NT2/D1 (cell line): ENCODE data around the gene CFAP107.
A peak's percentile ranks its signal among the peaks of the same experiment; 100 is the strongest.
"Not testable (repeated sequence)": the region's sequence is repeated elsewhere in the genome, so short reads cannot be mapped to it uniquely, and the experiment has no call there.

ENCODE experiments used
- DNase-seq: peaks from one replicate; pipeline ENCODE4 v3.0.0-alpha.2; 2011; ENCODE audit warnings: low read depth, low spot score
- H3K27me3 ChIP-seq: 2 replicates; pipeline ENCODE4 v1.6.0; 2011; ENCODE audit warnings: mild to moderate bottlenecking; ENCODE audit not compliant: insufficient read length, insufficient read depth
- H3K36me3 ChIP-seq: 2 replicates; pipeline ENCODE4 v1.6.1; 2011; ENCODE audit warnings: mild to moderate bottlenecking, low read length, mixed read lengths; ENCODE audit not compliant: insufficient read depth, insufficient read length
- H3K4me1 ChIP-seq: 2 replicates; pipeline ENCODE4 v1.5.1; 2011; ENCODE audit not compliant: insufficient read depth, insufficient read length
- H3K4me3 ChIP-seq: 2 replicates; pipeline ENCODE4 v1.5.1; 2011; ENCODE audit warnings: low read depth; ENCODE audit not compliant: insufficient read length
- H3K9ac ChIP-seq: 2 replicates; pipeline ENCODE4 v1.6.0; 2011; ENCODE audit warnings: low read depth; ENCODE audit not compliant: insufficient read length
- H3K9me3 ChIP-seq: 2 replicates; pipeline ENCODE4 v1.5.1; 2011; ENCODE audit warnings: mild to moderate bottlenecking, low read length; ENCODE audit not compliant: insufficient read depth
- SUZ12 ChIP-seq: IDR thresholded peaks from 2 replicates; pipeline ENCODE4 v1.6.1; 2011; ENCODE audit not compliant: insufficient read length, insufficient read depth; ENCODE audit errors: extremely low read depth
- YY1 ChIP-seq: IDR thresholded peaks from 2 replicates; pipeline ENCODE4 v1.6.1; 2011; ENCODE audit not compliant: insufficient read length, insufficient read depth
- ZNF274 ChIP-seq: IDR thresholded peaks from 2 replicates; pipeline ENCODE4 v1.6.1; 2011; ENCODE audit warnings: mild to moderate bottlenecking, low read depth, low read length

CFAP107 gene

DNA sequence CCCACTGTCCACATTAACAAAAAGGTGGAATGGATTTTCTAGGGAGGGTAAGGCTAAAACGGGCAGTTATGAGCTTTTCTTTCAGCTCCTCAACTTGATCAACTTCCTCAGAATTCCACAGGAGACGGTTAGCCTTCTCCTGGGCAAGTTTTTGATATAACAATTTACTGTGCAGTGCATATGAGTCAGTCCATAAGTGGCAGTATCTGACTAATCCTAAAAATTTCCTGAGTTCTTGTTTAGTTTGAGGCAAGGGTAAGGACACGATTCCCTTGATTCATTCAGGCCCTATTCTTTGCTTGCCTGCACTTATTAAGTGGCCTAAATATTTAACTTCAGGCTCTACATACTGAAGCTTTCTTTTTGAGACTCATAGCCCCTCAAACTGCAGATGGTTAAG lies 36.3 kb upstream of the CFAP107 start:
- H3K9me3 ChIP-seq = peaks cover 16% of the 10 kb centered on the region; the same call in 1 of the 2 replicates
- TF ChIP-seq SUZ12 = no peak
- no peak for TF ChIP-seq YY1
- no peak for TF ChIP-seq ZNF274
- no peak overlapping the region for H3K4me3 ChIP-seq
- DNase-seq = no peak
- no peak overlapping the region for H3K9ac ChIP-seq
- no peaks in the 10 kb centered on the region for H3K27me3 ChIP-seq
- no peaks in the 10 kb centered on the region for H3K36me3 ChIP-seq
- H3K4me1 ChIP-seq = no peaks in the 10 kb centered on the region

DNA sequence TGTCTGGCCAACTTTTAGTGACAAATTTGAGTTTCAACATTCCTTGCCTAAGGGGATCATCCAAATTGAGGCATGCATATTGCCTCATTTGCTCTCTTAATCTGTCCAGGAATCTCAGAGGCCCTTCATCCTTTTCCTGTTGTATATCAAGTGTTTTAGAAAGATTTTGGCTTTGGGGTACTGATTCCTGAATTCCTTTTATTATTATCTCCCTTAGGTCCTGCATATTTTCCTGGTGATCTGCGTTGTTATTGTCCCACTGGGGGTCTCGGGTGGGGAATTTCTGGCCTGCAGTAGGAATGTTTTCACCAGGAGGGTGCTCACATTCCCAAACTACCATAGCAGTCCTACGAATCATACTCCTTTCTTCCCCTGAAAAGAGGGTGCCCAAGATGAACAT lies 34.5 kb upstream of the CFAP107 start:
- TF ChIP-seq SUZ12 (no peak), ZNF274 (no peak), YY1 (no peak)
- H3K27me3 ChIP-seq = no peaks in the 10 kb centered on the region
- H3K9ac ChIP-seq = no peak overlapping the region
- peaks cover 9% of the 10 kb centered on the region; the same call in 1 of the 2 replicates for H3K9me3 ChIP-seq
- no peak overlapping the region for H3K4me3 ChIP-seq
- no peak for DNase-seq
- no peaks in the 10 kb centered on the region for H3K36me3 ChIP-seq
- H3K4me1 ChIP-seq = peaks cover 1% of the 10 kb centered on the region

DNA sequence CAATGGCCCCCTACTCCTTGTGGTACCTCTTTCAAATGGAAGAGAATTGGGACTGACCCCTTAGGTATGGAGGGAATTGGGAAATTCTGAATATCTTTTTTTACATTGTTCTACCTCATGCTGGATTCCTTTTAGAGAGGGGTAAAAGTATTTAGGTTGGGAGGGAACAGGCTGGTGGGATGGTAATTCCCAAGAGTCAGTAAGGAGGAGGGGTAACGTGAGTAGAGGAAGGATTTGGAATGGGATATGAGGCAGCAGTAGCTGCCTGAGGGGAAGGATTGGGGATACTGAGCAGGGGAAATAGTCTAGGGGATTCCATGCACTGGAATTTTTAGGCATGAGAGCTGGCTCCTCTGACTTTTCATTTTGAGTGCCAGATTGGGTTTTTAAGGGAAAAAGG lies 33.9 kb upstream of the CFAP107 start:
- peaks cover 1% of the 10 kb centered on the region for H3K4me1 ChIP-seq
- no peak overlapping the region for H3K9ac ChIP-seq
- H3K4me3 ChIP-seq = no peak overlapping the region
- no peak for TF ChIP-seq ZNF274
- TF ChIP-seq YY1 = no peak
- TF ChIP-seq SUZ12 = no peak
- no peaks in the 10 kb centered on the region for H3K36me3 ChIP-seq
- no peaks in the 10 kb centered on the region for H3K27me3 ChIP-seq
- DNase-seq = no peak
- peaks cover 9% of the 10 kb centered on the region; the same call in 1 of the 2 replicates for H3K9me3 ChIP-seq

DNA sequence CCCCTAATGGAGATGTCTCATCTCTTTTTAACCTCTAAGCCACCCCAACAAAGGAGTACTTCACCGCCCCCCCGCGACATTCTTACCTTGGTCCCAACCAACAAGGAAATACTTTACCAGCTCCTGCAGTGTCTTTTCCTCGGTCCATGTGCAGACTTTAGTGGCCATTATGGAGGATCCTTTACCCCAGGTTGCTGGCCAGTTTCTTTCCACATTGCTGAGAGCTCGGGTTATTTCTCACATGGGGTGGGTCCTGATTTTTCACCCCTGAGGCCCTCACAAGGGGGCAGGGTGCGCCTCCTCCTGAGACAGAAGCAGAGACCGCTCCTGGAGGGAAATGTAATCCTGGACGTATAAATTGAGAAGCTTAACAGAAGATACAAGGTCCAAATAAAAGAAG lies 33.1 kb upstream of the CFAP107 start:
- Histone ChIP-seq H3K27me3 (no peaks in the 10 kb centered on the region), H3K9ac (no peak overlapping the region), H3K9me3 (peaks cover 9% of the 10 kb centered on the region; the same call in 1 of the 2 replicates), H3K4me1 (peaks cover 4% of the 10 kb centered on the region), H3K36me3 (no peaks in the 10 kb centered on the region), H3K4me3 (no peak overlapping the region)
- DNase-seq = no peak
- TF ChIP-seq SUZ12 (no peak), YY1 (no peak), ZNF274 (no peak)

DNA sequence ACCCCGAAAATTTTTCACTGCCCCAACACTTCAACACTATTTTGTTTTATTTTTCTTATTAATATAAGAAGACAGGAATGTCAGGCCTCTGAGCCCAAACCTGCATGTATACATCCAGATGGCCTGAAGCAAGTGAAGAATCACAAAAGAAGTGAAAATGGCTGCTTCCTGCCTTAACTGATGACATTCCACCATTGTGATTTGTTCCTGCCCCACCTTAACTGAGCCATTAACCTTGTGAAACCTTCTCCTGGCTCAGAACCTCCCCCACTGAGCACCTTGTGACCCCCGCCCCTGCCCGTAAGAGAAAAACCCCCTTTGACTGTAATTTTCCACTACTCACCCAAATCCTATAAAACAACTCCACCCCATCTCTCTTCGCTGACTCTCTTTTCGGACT lies 32.3 kb upstream of the CFAP107 start:
- not testable (repeated sequence) for H3K9ac ChIP-seq, H3K4me1 ChIP-seq

DNA sequence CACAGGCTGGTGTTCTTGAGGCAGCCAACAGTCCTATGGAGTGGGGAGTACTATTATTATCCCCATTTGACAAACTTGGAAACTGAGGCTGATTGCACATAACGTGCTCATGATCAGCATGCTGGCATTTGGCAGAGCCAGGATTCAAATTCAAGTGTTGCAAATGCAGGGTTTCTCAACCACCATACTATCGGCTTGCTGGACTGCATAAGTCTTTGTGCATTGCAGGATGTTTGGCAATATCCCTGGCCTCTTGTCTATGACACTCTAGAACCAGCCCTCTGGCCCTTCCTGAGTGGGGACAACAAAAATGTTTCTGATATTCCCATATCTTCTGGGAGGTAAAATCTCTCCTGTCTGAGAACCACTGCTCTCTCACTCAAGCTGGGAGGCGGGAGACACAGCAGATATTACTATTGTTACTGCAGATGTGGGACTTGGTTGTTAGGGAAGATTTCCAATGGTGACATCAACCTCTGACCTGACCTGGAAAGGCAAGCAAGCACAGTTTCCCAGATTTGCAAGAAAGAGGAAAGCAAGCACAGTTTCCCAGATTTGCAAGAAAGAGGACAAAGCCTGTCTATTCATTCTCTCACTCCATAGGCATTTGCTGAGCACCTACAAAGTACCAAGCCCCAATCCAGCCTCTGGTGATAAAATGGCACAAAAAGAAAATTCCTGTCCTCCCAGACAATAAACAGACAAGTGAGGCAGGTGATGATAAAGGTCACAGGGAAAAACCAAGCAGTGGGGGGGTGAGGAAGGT lies 31.1 kb upstream of the CFAP107 start:
- no peaks in the 10 kb centered on the region for H3K27me3 ChIP-seq
- peak overlapping the region; percentile 17 for H3K9ac ChIP-seq
- peaks cover 9% of the 10 kb centered on the region; the same call in 1 of the 2 replicates for H3K9me3 ChIP-seq
- H3K36me3 ChIP-seq = no peaks in the 10 kb centered on the region
- no peak for DNase-seq
- peaks cover 4% of the 10 kb centered on the region for H3K4me1 ChIP-seq
- TF ChIP-seq YY1 (no peak), ZNF274 (no peak), SUZ12 (no peak)
- H3K4me3 ChIP-seq = no peak overlapping the region

More for the DNA sequence above, 32.3 kb upstream of the CFAP107 start:
- H3K4me3 ChIP-seq, DNase-seq, H3K36me3 ChIP-seq, H3K9me3 ChIP-seq, H3K27me3 ChIP-seq: not testable (repeated sequence)

DNA sequence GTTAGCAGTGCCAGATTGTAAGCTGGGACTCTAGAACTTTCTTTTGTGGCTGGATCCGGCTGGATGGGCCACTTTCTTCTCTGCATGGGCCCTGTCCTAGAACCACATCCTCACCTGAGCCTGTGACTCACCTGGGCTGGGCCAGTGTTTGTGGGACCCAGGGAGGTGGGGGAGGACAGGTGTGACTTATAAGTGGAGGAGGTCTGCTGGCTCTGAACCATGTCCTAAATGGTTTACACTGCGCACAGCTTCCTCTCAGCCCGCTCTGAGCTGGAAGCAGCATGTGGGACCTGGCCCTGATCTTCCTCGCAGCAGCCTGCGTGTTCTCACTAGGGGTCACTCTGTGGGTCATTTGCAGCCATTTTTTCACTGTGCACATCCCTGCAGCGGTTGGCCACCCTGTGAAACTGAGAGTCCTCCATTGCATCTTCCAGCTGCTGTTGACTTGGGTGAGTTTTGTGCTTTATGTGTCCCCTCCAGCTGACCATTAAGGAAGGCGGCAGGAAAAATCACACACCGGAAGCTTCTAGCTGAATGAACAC lies 30.0 kb upstream of the CFAP107 start, which contains the start of gene AADACL3:
Gene AADACL3 (plus strand): TSS at position 215 of the 542 bp plus-strand sequence. CDS start 67 bp downstream, at position 282.
- Histone ChIP-seq H3K9me3 (no peaks in the 10 kb centered on the region), H3K9ac (no peak within 1 kb of the TSS), H3K27me3 (no peaks in the 10 kb centered on the region), H3K4me3 (no peak within 1 kb of the TSS), H3K36me3 (no peaks in the 10 kb centered on the region), H3K4me1 (peaks cover 4% of the 10 kb centered on the region)
- DNase-seq = no peak
- no peak for TF ChIP-seq SUZ12
- TF ChIP-seq ZNF274 = no peak
- TF ChIP-seq YY1 = no peak
